GM12873 (cell line): ENCODE data around the gene DCBLD2.

Experiments used
- CTCF ChIP-seq: IDR thresholded peaks from 2 replicates; pipeline ENCODE4 v1.5.1; 2012; ENCODE audit warnings: low read depth, mild to moderate bottlenecking, moderate library complexity, low read length, control low read depth; ENCODE audit not compliant: insufficient read depth; ENCODE audit errors: missing control alignments

DCBLD2 gene

GRCh38 chr3:98901119-98901391 lies 440 bp downstream of the DCBLD2 start:
- no peak for TF ChIP-seq CTCF

- no peak for TF ChIP-seq CTCF
These were observed 1.0 kb downstream of the DCBLD2 start for GRCh38 chr3:98900265-98901118.

GRCh38 chr3:98897701-98898100 lies 3.8 kb downstream of the DCBLD2 start:
- TF ChIP-seq CTCF: no peak

- no peak for TF ChIP-seq CTCF
These were observed 6.5 kb downstream of the DCBLD2 start for GRCh38 chr3:98894791-98895576.

GRCh38 chr3:98893740-98894139 lies 7.8 kb downstream of the DCBLD2 start:
- no peak for TF ChIP-seq CTCF

- no peak for TF ChIP-seq CTCF
These were observed 9.2 kb downstream of the DCBLD2 start for GRCh38 chr3:98892263-98892662.
